Activated T-helper 1 cell treated with Interleukin-2 at 50 U/mL for 16 hours (primary cell): ENCODE results near the gene ENTHD1.
"Not testable (repeated sequence)": the region's sequence is repeated elsewhere in the genome, so short reads cannot be mapped to it uniquely, and the experiment has no call there.

ENCODE experiments used
- DNase-seq: peaks from one replicate; pipeline ENCODE4 v3.0.0-alpha.2; 2020; ENCODE audit warnings: low read depth

Gene ENTHD1

DNA sequence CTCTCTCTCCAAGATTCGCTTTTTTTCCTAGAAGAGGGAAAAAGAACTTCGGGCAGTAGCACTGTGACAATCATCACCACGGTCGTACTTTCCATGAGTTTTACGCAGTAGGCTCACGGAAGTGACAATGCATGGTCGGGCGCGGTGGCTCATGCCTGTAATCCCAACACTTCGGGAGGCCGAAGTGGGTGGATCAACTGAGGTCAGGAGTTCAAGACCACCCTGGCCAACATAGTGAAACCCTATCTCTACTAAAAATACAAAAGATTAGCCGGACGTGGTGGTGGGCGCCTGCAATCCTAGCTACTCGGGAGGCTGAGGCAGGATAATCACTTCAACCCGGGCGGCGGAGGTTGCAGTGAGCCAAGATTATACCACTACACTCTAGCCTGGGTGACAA lies 30.7 kb upstream of the ENTHD1 start:
- no peak for DNase-seq

DNA sequence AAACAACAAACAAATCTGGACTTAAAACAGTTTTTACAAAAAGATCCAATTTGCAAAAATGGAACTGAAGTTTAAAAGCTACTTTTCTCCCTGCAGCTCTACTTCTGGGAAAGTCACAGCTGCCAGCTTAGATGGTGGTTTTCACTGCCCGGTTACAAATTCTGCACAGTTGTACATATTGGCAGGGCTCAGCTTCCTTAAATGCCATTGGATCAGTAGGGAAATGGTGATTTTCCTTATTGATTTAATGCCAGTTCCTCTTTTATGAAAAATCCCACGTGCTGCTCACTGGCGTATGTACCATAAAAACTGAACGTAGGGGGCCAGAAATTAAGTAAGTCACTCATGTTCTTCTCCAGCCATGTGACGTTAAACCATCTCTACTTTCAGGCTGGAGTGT lies 30.1 kb upstream of the ENTHD1 start:
- no peak for DNase-seq

DNA sequence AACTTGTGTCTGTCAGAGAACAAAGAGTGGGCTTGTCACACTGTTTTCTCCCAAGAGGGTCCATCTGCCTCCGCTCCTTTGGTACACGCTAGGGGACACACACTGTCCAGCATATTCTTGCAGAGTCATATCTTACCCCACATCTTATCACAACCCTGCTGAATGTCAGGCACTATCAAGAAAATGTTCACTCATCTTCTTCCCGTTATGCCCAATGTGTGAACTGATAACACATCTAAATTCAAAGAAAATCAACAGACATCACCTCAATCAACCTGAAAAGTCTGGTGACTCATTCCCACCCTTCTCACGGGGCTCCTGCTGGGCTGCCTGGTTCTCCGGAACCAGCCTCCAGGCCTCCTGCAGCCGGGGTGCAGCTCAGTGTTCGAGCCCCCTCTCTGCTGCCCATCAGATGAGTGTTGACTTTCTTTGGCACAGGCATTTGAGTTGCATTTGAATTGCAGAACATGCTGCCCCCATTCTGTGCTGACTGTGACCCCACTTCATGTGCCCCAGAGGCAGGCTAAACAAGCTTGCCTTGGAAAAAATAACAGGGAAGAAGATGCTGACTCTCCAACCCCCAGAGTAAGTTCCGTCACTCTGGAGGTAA lies 26.7 kb upstream of the ENTHD1 start:
- peak; percentile 46 for DNase-seq

DNA sequence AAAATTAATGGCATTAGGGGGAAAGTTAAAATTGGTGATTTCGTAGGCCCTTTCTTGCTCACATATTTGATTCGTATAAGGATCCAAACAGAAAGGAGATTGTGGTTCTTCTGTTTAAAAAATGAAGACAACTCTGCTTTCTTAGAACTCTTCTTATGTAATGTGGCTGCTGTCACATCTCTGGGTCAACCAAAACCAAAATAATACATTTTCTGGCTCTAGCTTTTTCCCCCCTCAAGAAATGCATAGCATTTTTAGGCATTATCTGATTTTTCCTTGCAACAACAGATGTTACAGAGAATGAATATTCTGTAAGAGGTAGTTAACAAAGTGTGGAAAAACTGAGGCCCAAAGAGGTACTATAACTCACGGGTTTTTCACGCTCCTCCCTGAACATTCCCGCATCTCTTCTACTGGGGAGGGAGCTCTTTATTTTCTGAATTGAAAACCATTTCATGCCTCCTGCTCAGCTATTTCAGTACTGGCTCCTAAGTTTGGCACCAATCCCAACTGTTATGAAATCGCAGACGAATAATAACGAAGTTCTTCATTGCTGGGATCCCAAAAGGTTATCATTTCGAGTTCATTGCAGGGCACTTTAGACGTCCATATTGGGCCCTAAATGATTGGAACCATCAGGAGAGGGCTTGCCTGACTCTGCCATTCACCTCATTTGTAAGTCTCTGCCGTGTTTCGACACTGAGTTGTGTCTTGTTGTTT lies 24.4 kb upstream of the ENTHD1 start:
- no peak for DNase-seq

DNA sequence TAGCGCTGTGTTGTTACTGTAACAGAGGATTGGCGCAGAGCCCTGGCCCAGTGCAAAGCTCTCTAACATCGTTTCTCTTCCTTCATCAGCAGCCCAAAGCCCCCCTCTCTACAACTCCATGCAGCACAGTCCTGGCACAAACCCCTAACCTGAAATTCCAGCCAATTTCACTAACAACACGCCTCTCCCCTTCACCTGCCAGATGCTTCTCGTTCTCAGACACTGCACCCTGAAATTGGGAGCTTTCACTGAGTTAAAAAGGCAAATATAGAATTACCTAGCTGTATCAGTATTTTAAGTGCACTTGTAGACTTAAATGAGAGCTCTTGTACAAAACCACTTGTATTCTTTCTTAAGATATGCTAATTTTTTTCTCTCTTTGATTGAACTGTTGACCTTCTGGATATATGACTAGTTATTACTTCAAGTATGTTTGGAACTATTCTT lies 23.7 kb upstream of the ENTHD1 start:
- no peak for DNase-seq

DNA sequence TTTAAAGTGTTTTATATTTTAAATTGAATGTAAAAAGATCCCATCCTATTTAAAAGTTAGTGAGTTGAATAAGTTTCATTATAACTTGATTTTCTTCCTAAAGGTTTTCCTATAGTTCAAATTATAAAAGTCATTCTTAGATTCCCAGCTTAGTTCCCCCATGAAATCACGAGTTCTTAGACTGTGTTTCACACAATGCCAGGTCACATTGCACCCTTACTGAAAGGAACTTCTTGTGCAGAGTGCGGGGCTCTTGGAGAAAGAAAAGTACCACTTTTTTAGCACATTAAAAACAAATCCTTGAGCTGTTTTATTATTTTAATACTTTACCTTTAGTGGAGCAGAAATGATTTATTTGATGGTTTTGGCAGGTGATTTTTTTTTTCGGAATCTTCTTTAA lies 22.9 kb upstream of the ENTHD1 start:
- DNase-seq = no peak

DNA sequence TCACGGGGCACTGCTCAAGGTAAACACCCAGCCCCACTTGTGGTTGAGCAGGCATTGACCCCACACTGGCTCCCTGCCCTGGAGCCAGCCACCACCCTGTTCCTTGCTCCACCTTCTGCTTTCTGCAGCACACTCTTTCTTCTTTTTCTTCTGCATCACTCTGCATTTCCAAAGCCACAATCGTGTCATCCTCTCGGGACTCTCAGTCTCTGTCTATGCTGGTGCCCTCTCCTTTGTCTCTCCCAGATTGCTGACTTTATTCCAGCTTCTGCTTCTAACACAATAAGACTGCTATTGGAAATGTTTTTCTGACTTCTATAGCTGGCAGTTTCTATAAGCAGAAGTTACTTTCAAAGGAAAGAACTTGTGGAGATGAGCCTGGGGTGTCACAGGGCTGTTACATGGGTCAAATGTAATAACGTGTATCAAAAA lies 21.8 kb upstream of the ENTHD1 start:
- no peak for DNase-seq

DNA sequence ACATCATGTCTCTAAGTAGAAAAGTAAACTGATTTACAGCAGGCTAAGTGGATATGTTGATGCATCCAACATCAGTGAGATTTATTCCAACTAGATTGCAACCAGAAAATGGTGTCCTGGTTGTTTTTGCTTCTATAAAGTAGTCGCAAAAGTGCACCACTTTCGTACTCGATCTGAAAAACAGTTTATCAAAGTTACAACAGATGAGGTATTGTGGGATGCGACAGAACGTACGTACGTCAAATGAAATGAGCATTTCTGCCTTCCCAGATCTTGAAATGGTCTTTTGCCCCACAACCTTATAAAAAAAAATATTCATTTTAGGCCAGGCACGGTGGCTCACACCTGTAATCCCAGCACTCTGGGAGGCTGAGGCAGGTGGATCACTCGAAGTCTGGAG lies 21.0 kb upstream of the ENTHD1 start:
- DNase-seq = no peak

DNA sequence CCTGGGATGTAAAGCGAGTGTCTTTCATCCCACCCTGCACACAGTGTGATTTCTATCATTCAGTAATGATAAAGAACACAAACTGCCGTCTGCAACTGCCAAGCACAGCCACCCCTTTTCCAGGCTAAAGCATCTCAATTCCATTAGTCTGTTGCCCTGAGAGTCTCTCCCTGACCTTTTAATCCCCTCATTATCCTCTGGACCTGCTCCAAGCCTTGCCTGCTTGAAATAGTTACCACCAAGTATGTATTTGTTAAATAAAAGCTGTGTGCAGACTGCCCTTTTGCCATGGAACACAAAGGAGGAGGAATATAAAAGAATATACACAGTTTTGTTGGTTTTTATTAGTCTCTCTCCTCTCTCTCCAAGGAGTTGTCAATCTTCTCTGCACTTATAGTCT lies 20.3 kb upstream of the ENTHD1 start:
- DNase-seq = no peak

DNA sequence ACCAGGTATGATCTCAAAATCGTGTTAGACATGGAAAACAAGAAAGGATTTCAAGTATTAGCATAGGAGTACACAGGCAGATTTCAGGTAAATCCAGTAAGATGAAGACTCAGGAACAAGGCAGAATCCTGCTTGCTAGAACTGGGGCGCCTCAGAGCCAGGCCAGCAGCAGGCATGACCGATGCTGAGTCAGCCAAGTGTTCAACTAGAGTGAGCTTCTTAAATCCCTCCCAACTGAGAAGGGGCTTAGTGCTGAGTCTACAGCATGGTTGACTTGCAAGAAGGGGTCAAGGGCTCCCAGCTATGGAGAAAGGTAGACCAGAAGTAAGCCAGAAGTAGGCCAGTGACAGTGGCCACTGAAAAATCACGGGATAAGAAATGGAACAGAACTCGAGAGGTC lies 19.8 kb upstream of the ENTHD1 start:
- no peak for DNase-seq

DNA sequence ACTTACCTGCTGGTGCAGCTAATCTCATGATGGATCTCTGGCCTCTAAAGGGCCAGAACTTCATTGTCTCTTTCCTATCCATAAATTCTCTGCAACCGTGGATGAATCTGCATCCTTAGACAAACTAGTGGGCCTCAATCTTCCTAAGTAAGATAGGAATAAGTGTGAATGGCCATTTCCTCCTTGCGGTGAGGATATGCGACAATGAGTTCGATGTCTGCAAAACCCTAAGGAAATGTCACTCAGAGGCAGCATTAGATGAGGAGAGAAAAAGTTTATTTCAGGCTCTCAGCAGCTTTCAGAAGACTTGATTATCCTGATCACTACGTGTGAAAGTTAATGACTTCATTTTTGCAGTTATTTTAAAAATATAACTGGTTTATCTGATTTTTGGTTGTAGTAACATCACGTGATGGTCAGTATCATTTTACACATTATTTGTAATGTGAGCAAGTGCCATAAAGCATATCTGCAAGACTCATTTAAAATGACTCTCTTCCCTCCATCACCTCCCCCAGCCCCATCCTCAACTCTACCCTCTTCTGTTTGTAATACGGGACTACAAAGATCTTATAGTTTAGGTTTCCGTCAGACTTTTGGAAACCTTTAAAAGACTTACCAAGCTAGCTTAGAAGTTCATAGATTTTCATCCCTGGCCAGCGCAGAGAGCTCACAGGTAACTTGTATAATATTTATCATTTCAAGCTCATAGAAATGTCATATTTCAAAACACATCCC lies 17.5 kb upstream of the ENTHD1 start:
- DNase-seq = no peak

DNA sequence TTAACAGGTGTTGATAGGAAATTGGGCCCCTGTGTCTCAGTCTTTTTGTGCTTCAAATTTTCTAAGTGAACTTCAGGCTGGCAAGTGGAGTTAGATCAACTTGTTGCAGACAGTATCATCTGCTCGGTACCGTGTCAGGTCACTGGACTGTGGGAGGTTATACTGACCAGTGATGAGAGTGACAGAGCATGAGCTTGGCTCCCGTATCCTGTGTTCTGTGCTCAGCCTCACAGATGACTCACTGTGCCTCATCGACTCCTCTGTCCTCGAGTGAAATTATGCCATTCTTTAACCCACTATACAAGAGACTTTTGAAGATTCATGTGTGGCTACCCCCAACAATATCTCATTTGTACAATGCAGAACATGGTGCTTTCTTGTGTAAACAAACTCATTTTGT lies 15.2 kb upstream of the ENTHD1 start:
- DNase-seq = no peak

DNA sequence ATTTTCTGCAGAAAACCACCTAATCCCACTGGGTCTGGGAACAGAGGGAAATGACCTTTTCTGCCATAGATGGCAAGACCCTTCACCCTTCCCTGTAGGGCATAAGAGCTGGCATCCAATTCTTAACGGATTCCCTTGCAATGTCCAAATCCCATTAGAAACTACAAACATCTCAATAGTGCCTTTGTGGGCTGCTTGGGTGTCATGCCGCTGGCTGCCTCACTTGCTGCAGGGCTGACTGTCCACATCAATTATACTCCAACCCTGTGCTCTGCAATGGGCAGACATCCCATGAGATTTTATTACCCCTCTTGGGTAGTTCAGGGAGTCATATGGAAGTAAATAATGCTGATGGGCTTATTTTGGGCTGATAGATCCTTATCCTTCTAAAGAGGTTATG lies 14.6 kb upstream of the ENTHD1 start:
- no peak for DNase-seq

DNA sequence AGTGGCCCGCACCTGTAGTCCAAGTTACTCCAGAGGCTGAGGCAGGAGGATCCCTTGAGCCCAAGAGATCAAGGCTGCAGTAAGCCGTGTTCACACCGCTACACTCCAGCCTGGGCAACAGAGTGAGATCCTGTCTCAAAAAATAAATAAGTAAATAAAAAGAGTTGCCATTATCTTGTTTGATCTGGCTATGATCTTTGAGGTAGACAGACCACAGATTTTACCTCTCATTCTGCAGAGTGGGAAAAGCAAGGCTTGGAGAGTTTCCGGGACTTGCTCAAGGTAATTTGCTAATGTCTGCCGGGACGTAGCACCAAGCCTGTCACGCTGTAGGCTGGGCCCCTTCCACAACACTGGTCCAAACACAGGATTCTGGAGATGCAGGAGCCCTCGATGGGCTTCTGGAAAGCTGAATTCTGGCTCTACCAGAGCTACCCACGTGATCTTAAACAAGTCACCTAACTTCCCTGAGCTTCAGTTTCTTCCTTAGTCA lies 14.1 kb upstream of the ENTHD1 start:
- DNase-seq = no peak

DNA sequence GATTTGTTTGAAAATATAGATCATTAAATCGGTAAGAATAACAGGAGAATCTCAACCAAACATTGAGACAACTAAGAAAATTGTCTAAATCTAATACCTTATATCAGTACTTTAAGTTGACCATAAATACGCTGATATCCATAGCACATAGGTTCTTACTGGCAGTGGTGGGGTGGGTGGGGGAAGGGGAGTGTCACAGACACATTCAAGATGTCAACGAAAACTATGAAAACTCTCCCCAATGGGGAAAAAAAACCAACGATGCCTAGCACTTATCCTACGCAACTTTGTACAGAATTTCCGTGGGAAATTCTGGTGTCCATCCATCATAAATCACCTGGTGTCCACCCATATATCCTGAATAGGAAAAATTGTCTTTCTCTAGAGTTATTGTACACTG lies 13.5 kb upstream of the ENTHD1 start:
- DNase-seq = no peak

DNA sequence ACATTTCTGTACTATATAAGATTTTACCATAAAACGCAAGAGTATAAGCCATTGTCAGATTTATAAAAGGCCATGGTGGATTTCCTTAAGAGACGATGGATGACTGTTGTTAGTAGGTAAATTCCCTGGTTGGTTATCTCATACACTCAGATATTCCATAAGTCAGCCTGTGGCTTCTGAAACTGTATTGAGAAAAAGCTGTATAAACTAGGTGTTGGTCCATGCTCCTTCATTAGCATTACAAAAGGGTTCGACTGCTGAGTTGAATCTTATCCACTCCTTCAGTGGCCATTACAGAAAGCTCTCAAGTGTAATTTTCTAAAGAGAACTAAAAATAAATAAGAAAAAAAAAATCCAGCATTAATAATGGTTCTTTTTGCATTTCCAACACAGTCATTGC lies 12.6 kb upstream of the ENTHD1 start:
- no peak for DNase-seq

DNA sequence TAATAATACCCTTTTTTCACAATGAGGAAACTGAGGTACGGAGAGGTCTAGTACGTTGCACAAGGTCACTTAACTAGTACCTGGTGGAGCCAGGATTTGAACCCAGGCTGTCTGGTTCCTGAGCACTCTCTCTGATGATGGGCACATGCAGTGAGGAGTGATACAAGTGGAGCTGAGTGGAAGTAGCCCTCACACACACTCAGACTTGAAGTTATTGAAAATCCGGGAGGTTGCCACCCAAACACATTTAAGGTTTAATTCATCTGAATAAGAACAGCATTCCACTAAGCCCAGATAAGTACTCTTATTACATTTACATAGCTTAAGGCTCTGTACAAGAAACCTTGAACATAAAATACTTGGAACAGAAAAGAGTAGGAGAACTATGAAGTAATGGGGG lies 12.1 kb upstream of the ENTHD1 start:
- DNase-seq = no peak

DNA sequence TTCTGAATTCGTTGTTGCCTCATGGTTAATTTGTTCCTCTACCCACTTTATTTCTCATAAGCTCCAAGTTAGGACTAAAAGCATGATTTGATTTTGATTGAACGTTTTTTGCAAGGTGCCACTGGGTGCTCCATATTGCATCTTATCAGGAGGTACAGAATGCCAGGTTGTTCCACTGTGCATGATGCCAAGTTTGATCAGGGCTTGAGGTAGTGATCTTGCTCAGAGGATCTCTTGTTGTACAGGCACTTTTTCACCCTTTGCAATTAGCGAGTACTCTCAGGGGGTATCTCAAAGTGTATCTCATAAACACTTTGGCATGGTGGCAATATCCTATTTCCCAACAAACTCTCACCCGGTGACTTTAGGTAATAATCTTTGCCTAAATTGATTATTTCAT lies 11.3 kb upstream of the ENTHD1 start:
- no peak for DNase-seq

DNA sequence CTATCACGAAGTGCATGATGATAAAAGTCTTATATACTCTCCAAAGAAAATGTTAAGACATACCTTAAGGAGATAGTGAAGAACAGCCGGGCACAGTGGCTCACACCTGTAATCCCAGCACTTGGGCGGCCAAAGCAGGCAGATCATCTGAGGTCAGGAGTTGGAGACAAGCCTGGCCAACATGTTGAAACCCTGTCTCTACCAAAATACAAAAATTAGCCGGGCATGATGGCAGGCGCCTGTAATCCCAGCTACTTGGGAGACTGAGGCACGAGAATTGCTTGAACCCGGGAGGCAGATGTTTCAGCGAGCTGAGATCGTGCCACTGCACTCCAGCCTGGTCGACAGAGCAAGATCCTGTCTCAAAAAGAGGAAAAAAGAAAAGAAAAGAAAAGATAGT lies 10.5 kb upstream of the ENTHD1 start:
- not testable (repeated sequence) for DNase-seq

DNA sequence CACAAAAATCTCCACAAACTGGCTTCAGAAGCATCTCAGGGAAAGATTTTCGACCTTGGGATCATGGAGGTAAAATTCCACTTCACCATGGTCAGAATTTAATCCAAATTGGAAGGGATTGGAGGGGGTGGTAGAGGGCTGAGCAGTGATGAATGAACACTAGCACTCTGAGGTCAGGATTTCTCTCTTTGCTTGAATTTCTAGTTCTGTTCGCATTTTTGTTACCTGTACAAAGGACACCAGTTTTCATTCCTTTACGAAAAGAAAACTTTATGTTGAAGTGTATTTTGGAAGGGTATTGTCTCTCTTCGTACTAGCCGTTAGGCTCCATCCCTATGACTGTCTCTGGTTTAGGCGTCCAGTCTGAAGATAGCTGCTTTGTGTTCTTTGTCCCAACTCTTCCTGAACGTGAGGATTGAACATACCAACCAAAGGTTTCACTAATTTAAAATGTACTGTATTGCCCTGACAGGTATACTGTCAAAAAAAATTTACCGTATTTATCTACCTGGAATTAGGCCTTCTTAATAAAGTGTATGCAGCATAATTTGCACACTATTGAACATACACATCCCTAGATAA lies 8.1 kb upstream of the ENTHD1 start:
- no peak for DNase-seq

DNA sequence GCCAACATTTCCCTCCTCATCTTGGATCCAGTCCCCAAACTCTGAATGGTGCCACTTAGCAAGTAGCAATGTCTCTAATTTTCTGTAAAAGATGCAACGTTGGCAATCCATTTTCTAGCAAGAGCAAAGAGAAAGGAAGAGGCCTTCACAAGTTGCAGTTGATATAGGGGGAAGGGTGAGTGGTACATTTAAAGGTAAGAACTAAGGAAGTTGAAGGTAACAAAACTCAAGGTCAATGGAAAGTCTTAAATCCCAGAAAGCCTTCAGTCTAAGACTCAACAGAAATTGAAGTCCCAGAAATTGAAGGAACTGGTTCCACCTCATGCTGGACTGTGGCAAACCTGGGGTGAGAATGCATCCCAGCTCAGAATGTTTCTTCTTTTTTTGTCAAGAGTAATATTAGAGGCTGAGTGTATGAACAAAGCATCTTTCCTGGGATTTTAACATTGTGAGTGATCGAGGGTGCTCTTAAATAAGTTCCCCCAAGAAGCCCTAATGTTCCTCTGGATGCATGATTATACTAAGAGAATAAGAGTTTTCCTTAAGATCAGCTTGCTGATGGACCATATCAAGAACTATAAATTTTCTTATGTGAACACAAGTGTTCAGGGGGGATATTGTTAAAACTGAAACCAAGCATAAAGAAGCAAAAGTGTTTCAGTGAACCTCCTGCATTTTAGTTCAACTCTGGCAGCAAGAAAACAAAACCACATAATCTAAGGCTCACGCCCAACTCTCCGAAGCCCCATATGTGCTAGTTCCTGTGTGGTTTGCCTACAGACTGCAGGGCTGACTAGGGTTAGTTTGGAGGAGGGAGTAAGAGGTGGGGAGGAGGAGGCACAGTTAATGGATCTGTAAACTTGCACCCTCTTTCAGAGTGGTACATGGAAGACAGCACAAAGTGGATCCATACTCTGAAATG lies 7.0 kb upstream of the ENTHD1 start, which contains the start of gene GRAP2:
Gene GRAP2 (plus strand): TSS at position 779 of the 922 bp plus-strand sequence. CDS start 46,023 bp downstream, outside the sequence.
- DNase-seq = peak; percentile 53

DNA sequence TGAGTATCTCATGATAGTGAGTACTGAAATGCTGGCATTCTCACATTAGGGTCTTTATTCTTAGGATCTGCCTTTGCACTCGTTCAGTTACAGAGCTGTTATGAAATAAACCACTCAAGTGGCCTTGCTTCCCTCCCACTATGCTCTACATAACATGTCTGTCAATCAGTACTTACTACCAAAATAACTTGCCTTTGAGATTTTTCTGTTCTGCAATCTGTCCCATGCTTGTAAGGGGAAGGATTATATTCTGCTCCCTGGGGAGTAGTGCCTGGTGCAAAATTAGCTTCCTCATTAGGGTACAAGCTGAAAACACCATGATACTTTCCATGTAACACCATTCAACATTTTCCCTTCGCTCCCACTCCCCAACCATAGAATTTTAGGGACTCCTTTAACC lies 5.4 kb upstream of the ENTHD1 start:
- DNase-seq = no peak
